SK-N-SH (cell line): ENCODE results near the gene FKBP9. TPM values are rescaled to one million over a fixed set of nuclear protein-coding genes. Genes with fewer than 3 reads are reported as not detected.

Source experiments
- CTCF ChIA-PET: fragments of 300-600, 350-600 bp; formaldehyde crosslinking; extraction: SDS; loops from one replicate; lab custom pipeline; 2021; lab: Yijun Ruan, JAX
- POLR2A ChIA-PET: fragments of 350-600 bp; sonication (Branson Sonifier 250); formaldehyde crosslinking; extraction: SDS; loops from one replicate; lab custom pipeline; 2020; ENCODE audit warnings: antibody characterized with exemption, inconsistent platforms; lab: Yijun Ruan, JAX
- DNase-seq: peaks from one replicate; pipeline ENCODE4 v3.0.0; 2012
- H2AFZ ChIP-seq: fragments of 200-600 bp; sonication (generic); 2 replicates; pipeline ENCODE4 v1.8.1; 2016; ENCODE audit warnings: antibody characterized with exemption, mild to moderate bottlenecking, low read depth
- H3F3A ChIP-seq: fragments of 200-600 bp; sonication (generic); replicated peaks from 2 replicates; pipeline ENCODE3; 2016; ENCODE audit warnings: antibody characterized with exemption, mild to moderate bottlenecking; ENCODE audit not compliant: insufficient read depth
- H3K27ac ChIP-seq, 2 experiments: fragments of 200-500 bp in 1 of 2; fragments of 200-600 bp in 1 of 2; sonication (Bioruptor generic) in 1 of 2; sonication (generic), shearing (Covaris generic) in 1 of 2; 2 replicates each; pipeline versions ENCODE4 v1.5.1 to v1.6.1; 2014 to 2016; ENCODE audit warnings: low read depth in 2 of 2, inconsistent platforms in 1 of 2, low read length in 1 of 2, mild to moderate bottlenecking in 1 of 2, mixed read lengths in 1 of 2
- H3K27me3 ChIP-seq: fragments of 200-600 bp; sonication (generic), shearing (Covaris generic); 2 replicates; pipeline ENCODE4 v1.6.1; 2016; ENCODE audit warnings: mixed run types; ENCODE audit not compliant: insufficient read depth
- H3K36me3 ChIP-seq, 2 experiments: fragments of 200-500 bp in 1 of 2; fragments of 200-600 bp in 1 of 2; sonication (Bioruptor generic) in 1 of 2; sonication (generic) in 1 of 2; replicated peaks in 1 of 2; 2 replicates each; pipeline versions ENCODE3 to v1.5.1; 2014 to 2016; ENCODE audit warnings: low read length in 1 of 2, mild to moderate bottlenecking in 1 of 2; ENCODE audit not compliant: insufficient read depth in 2 of 2, control insufficient read depth in 1 of 2
- H3K4me1 ChIP-seq, 2 experiments: fragments of 200-500 bp in 1 of 2; fragments of 200-600 bp in 1 of 2; sonication (Bioruptor generic) in 1 of 2; sonication (generic), shearing (Covaris generic) in 1 of 2; 2 replicates each; pipeline versions ENCODE4 v1.5.1 to v1.6.1; 2014 to 2016; ENCODE audit warnings: low read depth in 1 of 2, low read length in 1 of 2, mixed run types in 1 of 2; ENCODE audit not compliant: insufficient read depth in 2 of 2, control insufficient read depth in 1 of 2
- H3K4me2 ChIP-seq: fragments of 200-600 bp; sonication (generic), shearing (Covaris generic); 2 replicates; pipeline ENCODE4 v1.6.1; 2017; ENCODE audit warnings: mixed run types
- H3K4me3 ChIP-seq, 2 experiments: fragments of 200-500 bp in 1 of 2; fragments of 200-600 bp in 1 of 2; sonication (Bioruptor generic) in 1 of 2; sonication (generic), shearing (Covaris generic) in 1 of 2; 2 replicates each; pipeline versions ENCODE4 v1.5.1 to v1.8.1; 2014 to 2016; ENCODE audit warnings: low read depth in 2 of 2, inconsistent platforms in 1 of 2, low read length in 1 of 2, mild to moderate bottlenecking in 1 of 2, mixed read lengths in 1 of 2, moderate library complexity in 1 of 2
- H3K79me2 ChIP-seq: fragments of 200-600 bp; sonication (generic); 2 replicates; pipeline ENCODE4 v1.8.1; 2017; ENCODE audit warnings: mild to moderate bottlenecking; ENCODE audit not compliant: insufficient read depth
- H3K9ac ChIP-seq: fragments of 200-600 bp; sonication (generic); 2 replicates; pipeline ENCODE4 v1.6.1; 2017; ENCODE audit warnings: mixed run types
- H3K9me2 ChIP-seq: fragments of 200-600 bp; sonication (generic); 2 replicates; pipeline ENCODE4 v1.6.1; 2017; ENCODE audit warnings: mixed run types
- H3K9me3 ChIP-seq: fragments of 200-600 bp; sonication (generic); 2 replicates; pipeline ENCODE4 v1.6.1; 2017; ENCODE audit warnings: mixed run types, mild to moderate bottlenecking, moderate library complexity
- H4K20me1 ChIP-seq: fragments of 200-600 bp; sonication (generic); 2 replicates; pipeline ENCODE4 v1.6.1; 2017; ENCODE audit warnings: mild to moderate bottlenecking, mixed run types; ENCODE audit not compliant: insufficient read depth
- CHD2 ChIP-seq: fragments of 150-350 bp; IDR thresholded peaks from 2 replicates; pipeline ENCODE4 v1.6.1; 2018; ENCODE audit warnings: low read length; ENCODE audit not compliant: partially characterized antibody
- CTCF ChIP-seq: fragments of 200-600 bp; sonication (generic); IDR thresholded peaks from 2 replicates; pipeline ENCODE4 v1.6.1; 2017; ENCODE audit warnings: antibody characterized with exemption, mild to moderate bottlenecking, moderate library complexity
- ELF1 ChIP-seq: IDR thresholded peaks from 2 replicates; pipeline ENCODE4 v1.4.0; 2012
- EP300 ChIP-seq, 2 experiments: IDR thresholded peaks; 2 replicates each; pipeline versions ENCODE4 v1.4.0 to v1.6.1; 2012; ENCODE audit warnings: borderline replicate concordance in 1 of 2, low read depth in 1 of 2, low read length in 1 of 2
- FOSL2 ChIP-seq: IDR thresholded peaks from 2 replicates; pipeline ENCODE4 v1.4.0; 2012; ENCODE audit warnings: low read depth, mild to moderate bottlenecking, moderate library complexity, borderline replicate concordance
- FOXJ3 ChIP-seq: sonication (generic); formaldehyde crosslinking; IDR thresholded peaks from 2 replicates; pipeline ENCODE4 v1.5.1; 2020; ENCODE audit warnings: mild to moderate bottlenecking, missing genetic modification reagents
- GABPA ChIP-seq: IDR thresholded peaks from 2 replicates; pipeline ENCODE4 v1.4.0; 2012; ENCODE audit warnings: low read depth, mild to moderate bottlenecking
- MEF2A ChIP-seq: IDR thresholded peaks from 2 replicates; pipeline ENCODE4 v1.4.0; 2012; ENCODE audit warnings: low read depth, borderline replicate concordance
- MXI1 ChIP-seq: IDR thresholded peaks from 2 replicates; pipeline ENCODE4 v1.6.1; 2012; ENCODE audit warnings: mild to moderate bottlenecking, low read depth, low read length, improper control_type of control experiment
- POLR2AphosphoS5 ChIP-seq: IDR thresholded peaks from 2 replicates; pipeline ENCODE4 v1.6.1; 2012; ENCODE audit warnings: low read depth, low read length
- RAD21 ChIP-seq: IDR thresholded peaks from 2 replicates; pipeline ENCODE4 v1.6.1; 2012; ENCODE audit warnings: mild to moderate bottlenecking, low read length
- RCOR1 ChIP-seq: fragments of 150-350 bp; IDR thresholded peaks from 2 replicates; pipeline ENCODE4 v1.6.1; 2017; ENCODE audit warnings: antibody characterized with exemption, low read length
- REST ChIP-seq: IDR thresholded peaks from 2 replicates; pipeline ENCODE4 v1.6.1; 2012; ENCODE audit warnings: mild to moderate bottlenecking, low read depth, low read length, moderate library complexity
- USF1 ChIP-seq: IDR thresholded peaks from 2 replicates; pipeline ENCODE4 v1.4.0; 2012; ENCODE audit warnings: low read depth, borderline replicate concordance
- WGBS: methylation state at CpG from one replicate; pipeline ENCODE4 v1.1.6; 2017; ENCODE audit warnings: low lambda C conversion rate; 5-methylcytosine and 5-hydroxymethylcytosine counted together
- polyA plus RNA-seq, 3 experiments: library from polyadenylated mRNA; depleted of rRNA; stranded (reverse); fragments of >200 nt; gene quantifications; 2 replicates each; pipeline ENCODE4 v1.2.3, GENCODE V29; 2012

FKBP9 gene
- polyA plus RNA-seq, 1 of the 3 experiments (the other 2 are of a cell fraction), result 211 TPM

- DNase-seq, result no peak
- Histone ChIP-seq H3K27ac (no peak overlapping the region), H4K20me1 (no peaks in the 10 kb centered on the region), H3K9me3 (no peaks in the 10 kb centered on the region), H3F3A (no peaks in the 10 kb centered on the region), H3K4me2 (no peak overlapping the region), H3K9ac (no peak overlapping the region), H3K9me2 (no peaks in the 10 kb centered on the region), H3K4me3 (no peak overlapping the region), H3K27me3 (no peaks in the 10 kb centered on the region), H3K4me1 (no peaks in the 10 kb centered on the region), H2AFZ (no peak overlapping the region), H3K36me3 (peaks cover 35 to 43% of the 10 kb centered on the region in 2 experiments), H3K79me2 (no peaks in the 10 kb centered on the region; the same call in 1 of the 2 replicates)
- no peak for TF ChIP-seq REST
- no peak for TF ChIP-seq MXI1
- TF ChIP-seq ELF1, result no peak
- no peak for TF ChIP-seq FOSL2
- TF ChIP-seq RAD21, result no peak
- no peak for TF ChIP-seq FOXJ3 (CRISPR knock-in tag)
- TF ChIP-seq CTCF, result no peak
- no peak for TF ChIP-seq RCOR1
- TF ChIP-seq POLR2AphosphoS5, result no peak
- no peak for TF ChIP-seq GABPA
- TF ChIP-seq CHD2, result no peak
- TF ChIP-seq EP300 (IDR thresholded peaks at IDR 0.05; ENCODE audit: borderline replicate concordance in 1 of 2, low read depth in 1 of 2, low read length in 1 of 2), result no peak
- no peak for TF ChIP-seq MEF2A
- no peak for TF ChIP-seq USF1
- ChIA-PET POLR2A (no interaction called here), CTCF (interaction anchor here (0.6 to 1.2 kb wide), 2 partner anchors 8 to 221 kb away, joined by 3 read pairs; no protein-coding TSS in a partner anchor)
- WGBS, result 92% methylated on average over 1 of the region's 1 CpG
Observed at GRCh38 chr7:32914184-32914583, 43.1 kb upstream of the FKBP9 start.
